ENCODE data around the gene PI3. TPM values are rescaled to one million over a fixed set of nuclear protein-coding genes. Genes with fewer than 3 reads are reported as not detected.

The PI3 gene
- polyA plus RNA-seq, 3 donors from 2014 or later: not detected

GRCh38 chr20:45209924-45210323, 35.2 kb downstream of the PI3 start:
- Mint-ChIP-seq H3K4me3 (no peak overlapping the region), H3K9me3 (no peaks in the 10 kb centered on the region), H3K27me3 (ENCODE audit: low read depth in 3 of 3) (peaks cover 4 to 24% (median 4%) of the 10 kb centered on the region in 3 donors), H3K4me1 (no peaks in the 10 kb centered on the region), H3K27ac (no peak overlapping the region), H3K36me3 (no peaks in the 10 kb centered on the region)
- no peak for DNase-seq

- no peaks in the 10 kb centered on the region for H3K4me1 Mint-ChIP-seq
- no peak for DNase-seq
- no peaks in the 10 kb centered on the region for H3K36me3 Mint-ChIP-seq
- H3K9me3 Mint-ChIP-seq: no peaks in the 10 kb centered on the region
- no peak overlapping the region for H3K4me3 Mint-ChIP-seq
- no peak overlapping the region for H3K27ac Mint-ChIP-seq
- peaks cover under 1 to 14% (median 4%) of the 10 kb centered on the region in 3 donors for H3K27me3 Mint-ChIP-seq (ENCODE audit: low read depth in 3 of 3)
These were observed 37.1 kb downstream of the PI3 start for GRCh38 chr20:45211569-45212474.

DNA sequence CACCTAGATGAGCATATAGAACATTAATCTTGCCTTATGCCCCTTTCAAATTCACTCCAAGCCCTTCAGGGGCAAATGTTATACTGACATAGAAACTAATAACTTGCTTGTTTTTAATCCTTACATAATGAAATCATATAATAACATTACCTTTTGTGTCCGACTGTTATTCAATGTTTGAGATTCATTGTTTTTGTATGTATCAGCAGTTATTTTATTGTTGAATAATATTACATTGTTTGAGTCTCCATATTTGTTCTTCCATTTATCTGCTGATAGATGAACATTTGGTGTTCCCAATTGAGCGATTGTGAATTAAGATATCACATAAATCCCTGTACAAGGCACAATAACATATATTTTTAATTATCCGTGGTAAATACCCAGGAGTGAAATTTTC, 38.1 kb downstream of the PI3 start:
- Mint-ChIP-seq H3K27ac (no peak overlapping the region), H3K27me3 (ENCODE audit: low read depth in 3 of 3) (peaks cover 3 to 7% (median 4%) of the 10 kb centered on the region in 3 donors), H3K9me3 (no peaks in the 10 kb centered on the region), H3K4me1 (no peaks in the 10 kb centered on the region), H3K4me3 (no peak overlapping the region), H3K36me3 (no peaks in the 10 kb centered on the region)
- DNase-seq: no peak

DNA sequence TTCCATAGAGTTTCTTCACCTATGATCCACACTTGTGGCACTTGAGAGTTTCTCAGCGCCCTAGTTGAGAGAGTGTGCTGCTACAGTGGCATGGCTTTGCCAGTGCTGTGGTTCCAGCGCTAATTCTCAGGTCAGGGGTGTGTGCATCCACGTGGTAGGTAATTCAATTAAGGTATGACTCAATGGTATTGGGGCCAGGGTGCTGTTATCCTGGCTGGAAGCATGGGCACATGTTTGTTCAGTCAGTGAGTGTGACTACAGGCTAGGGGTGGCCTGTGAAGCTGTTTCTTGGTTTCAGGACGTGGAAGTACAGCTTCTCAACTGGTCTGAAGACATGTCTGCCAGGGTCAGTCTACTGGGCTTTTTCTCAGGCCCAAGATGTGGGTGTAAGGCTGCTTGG, 43.4 kb downstream of the PI3 start:
- Mint-ChIP-seq H3K4me3 (no peak overlapping the region), H3K36me3 (no peaks in the 10 kb centered on the region), H3K4me1 (no peaks in the 10 kb centered on the region), H3K27ac (no peak overlapping the region), H3K9me3 (no peaks in the 10 kb centered on the region), H3K27me3 (ENCODE audit: low read depth in 3 of 3) (peaks cover 2 to 17% (median 9%) of the 10 kb centered on the region in 3 donors)
- DNase-seq: no peak

DNA sequence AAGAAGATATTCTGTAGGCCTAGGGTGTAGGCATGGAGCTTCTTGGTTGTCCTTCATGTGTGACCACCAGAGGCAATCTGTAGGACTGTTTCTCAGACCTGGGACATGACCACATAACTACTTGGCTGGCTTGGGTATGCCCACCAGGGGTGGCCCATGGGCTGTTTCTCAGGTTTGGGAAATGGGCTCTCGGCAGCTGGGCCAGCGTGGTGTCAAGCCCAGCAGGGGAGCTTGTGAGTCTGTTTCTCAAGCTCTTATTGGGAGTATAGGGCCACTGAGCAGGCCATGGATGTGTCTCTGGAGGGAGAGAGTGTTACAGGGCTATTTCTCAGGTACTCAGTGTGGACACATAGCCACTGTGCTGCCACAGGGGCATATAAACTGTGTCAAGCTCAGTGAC, 43.9 kb downstream of the PI3 start:
- H3K9me3 Mint-ChIP-seq: no peaks in the 10 kb centered on the region
- DNase-seq: no peak
- H3K36me3 Mint-ChIP-seq: no peaks in the 10 kb centered on the region
- H3K27ac Mint-ChIP-seq: no peak overlapping the region
- peaks cover 2 to 18% (median 9%) of the 10 kb centered on the region in 3 donors for H3K27me3 Mint-ChIP-seq (ENCODE audit: low read depth in 3 of 3)
- no peak overlapping the region for H3K4me3 Mint-ChIP-seq
- H3K4me1 Mint-ChIP-seq: no peaks in the 10 kb centered on the region

- Mint-ChIP-seq H3K4me3 (no peak within 1 kb of the TSS), H3K9me3 (no peaks in the 10 kb centered on the region), H3K27me3 (ENCODE audit: low read depth in 3 of 3) (peaks cover 0 to 23% (median 9%) of the 10 kb centered on the region in 3 donors), H3K4me1 (no peaks in the 10 kb centered on the region), H3K27ac (no peak within 1 kb of the TSS), H3K36me3 (no peaks in the 10 kb centered on the region)
- no peak for DNase-seq
These were observed 46.4 kb downstream of the PI3 start, which contains the start of gene SEMG2 for GRCh38 chr20:45221076-45221475. Gene SEMG2 (plus strand): TSS chr20:45221373. CDS start chr20:45221390, 17 bp downstream.

DNA sequence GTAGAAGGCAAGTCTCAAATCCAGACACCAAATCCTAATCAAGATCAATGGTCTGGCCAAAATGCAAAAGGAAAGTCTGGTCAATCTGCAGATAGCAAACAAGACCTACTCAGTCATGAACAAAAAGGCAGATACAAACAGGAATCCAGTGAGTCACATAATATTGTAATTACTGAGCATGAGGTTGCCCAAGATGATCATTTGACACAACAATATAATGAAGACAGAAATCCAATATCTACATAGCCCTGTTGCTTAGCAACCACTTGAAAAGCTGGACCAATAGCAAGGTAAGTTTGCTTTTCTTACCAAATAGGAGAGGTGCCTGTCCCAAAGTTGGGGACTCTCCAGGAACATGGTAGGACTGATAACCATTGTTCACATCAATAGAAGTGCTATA, 48.4 kb downstream of the PI3 start:
- DNase-seq: no peak
- no peaks in the 10 kb centered on the region for H3K36me3 Mint-ChIP-seq
- no peak overlapping the region for H3K4me3 Mint-ChIP-seq
- no peaks in the 10 kb centered on the region for H3K4me1 Mint-ChIP-seq
- no peak overlapping the region for H3K27ac Mint-ChIP-seq
- H3K9me3 Mint-ChIP-seq: no peaks in the 10 kb centered on the region
- H3K27me3 Mint-ChIP-seq (ENCODE audit: low read depth in 3 of 3): peaks cover 4 to 23% (median 6%) of the 10 kb centered on the region in 3 donors

Other genes starting within 250 kb of the PI3 start
- gene TOMM34, start 214.5 kb upstream of the PI3 start, polyA plus RNA-seq: 10 to 100 TPM; 13.4 to 30.0 (median 24.8) TPM
- gene STK4, start 208.4 kb upstream of the PI3 start, polyA plus RNA-seq: 100 to 1,000 TPM; 122 to 256 (median 133) TPM
- gene KCNS1, start 73.8 kb upstream of the PI3 start, polyA plus RNA-seq: under 1 TPM in 1 of 3 donors, not detected in 2; 0.04 TPM
- not detected for gene WFDC5, start 59.7 kb upstream of the PI3 start, polyA plus RNA-seq
- not detected for gene WFDC12, start 50.4 kb upstream of the PI3 start, polyA plus RNA-seq
- gene SEMG1, start 32.1 kb downstream of the PI3 start, polyA plus RNA-seq: not detected
- gene SEMG2, start 46.5 kb downstream of the PI3 start, polyA plus RNA-seq: not detected
- not detected for gene SLPI, start 79.7 kb downstream of the PI3 start, polyA plus RNA-seq
- gene RBPJL, start 131.9 kb downstream of the PI3 start, polyA plus RNA-seq: not detected
- not detected for gene MATN4, start 133.4 kb downstream of the PI3 start, polyA plus RNA-seq
- gene SDC4, start 173.5 kb downstream of the PI3 start, polyA plus RNA-seq: under 1 TPM in 2 of 3 donors, not detected in 1; 0.56 to 0.69 TPM
- gene SYS1, start 188.3 kb downstream of the PI3 start, polyA plus RNA-seq: 10 to 100 TPM; 32.6 to 52.4 (median 47.1) TPM
- under 1 TPM in 2 of 3 donors, not detected in 1; 0.09 to 0.22 TPM for gene TP53TG5, start 203.4 kb downstream of the PI3 start, polyA plus RNA-seq
- gene DBNDD2, start 233.4 kb downstream of the PI3 start, polyA plus RNA-seq: 10 to 100 TPM; 11.0 to 24.5 (median 18.0) TPM
- gene PIGT, start 241.2 kb downstream of the PI3 start, polyA plus RNA-seq: 100 to 1,000 TPM; 105 to 190 (median 164) TPM